ENCODE data around the gene ELOA2.
"Not testable (repeated sequence)": the region's sequence is repeated elsewhere in the genome, so short reads cannot be mapped to it uniquely, and the experiment has no call there.

Gene ELOA2

GRCh38 chr18:47020757-47021156 lies 14.7 kb downstream of the ELOA2 start:
- not testable (repeated sequence) for DNase-seq (ENCODE audit: low read depth, low spot score)

- not testable (repeated sequence) for DNase-seq (ENCODE audit: low read depth, low spot score)
These were observed 15.6 kb downstream of the ELOA2 start for GRCh38 chr18:47019870-47020269.

Data from iPS DF 19.7 (cell line).